Mammary epithelial cell (primary cell): ENCODE measurements around the gene SYNPO.

ENCODE experiments used
- CTCF ChIP-seq, 2 donors: IDR thresholded peaks in 1 of 2; conservative IDR thresholded peaks in 1 of 2; 2 replicates each; pipeline ENCODE4 v1.5.1; 2011 to 2012; ENCODE audit warnings: inconsistent platforms in 2 of 2, low read length in 2 of 2, mild to moderate bottlenecking in 2 of 2, control low read depth in 1 of 2, low read depth in 1 of 2; ENCODE audit not compliant: insufficient read depth in 1 of 2; ENCODE audit errors: extremely low read depth in 1 of 2
- EZH2 ChIP-seq: IDR thresholded peaks from 2 replicates; pipeline ENCODE4 v1.6.1; 2012; ENCODE audit warnings: low read length, inconsistent platforms, borderline replicate concordance

DNA sequence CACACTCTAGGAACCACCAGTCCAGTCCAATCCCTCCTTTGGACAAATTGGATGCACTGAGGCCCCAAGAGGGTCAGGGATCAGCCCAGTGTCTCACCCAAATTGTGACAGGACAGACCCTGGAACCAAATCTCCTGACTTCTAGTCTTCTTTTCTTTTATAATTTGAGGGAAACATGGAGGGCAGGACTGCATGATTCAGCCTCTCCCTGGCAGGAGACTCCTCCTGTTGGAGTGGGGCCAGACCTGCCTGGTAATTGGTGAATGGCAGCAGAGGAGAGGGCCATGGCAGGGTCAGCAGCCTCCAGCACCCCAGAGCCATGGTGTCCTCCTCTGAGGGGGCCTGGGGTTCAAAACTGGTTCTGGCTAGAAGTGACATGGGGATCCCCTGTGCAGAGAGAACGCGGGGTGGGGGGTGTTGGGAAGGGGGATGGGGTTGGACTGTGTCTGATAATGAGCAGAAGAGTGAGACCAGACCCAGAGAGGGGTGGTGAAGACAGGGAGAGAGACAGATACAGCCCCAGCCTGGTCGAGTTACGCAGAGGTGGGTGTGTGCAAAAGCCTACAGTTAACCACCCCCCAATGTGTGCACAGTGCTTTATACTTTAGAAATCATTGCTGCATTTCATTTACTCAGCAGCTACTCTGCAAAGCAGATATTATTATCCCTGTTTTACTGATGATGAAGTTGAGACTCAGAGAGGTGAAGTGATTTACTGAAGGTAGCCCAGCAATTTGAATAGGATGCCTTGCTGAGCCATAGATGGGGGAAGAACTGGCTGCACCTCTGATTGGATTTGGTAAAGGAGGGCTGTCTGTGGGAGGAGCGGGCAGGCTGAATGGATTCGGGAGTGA lies 3.8 kb upstream of the SYNPO start:
- TF ChIP-seq CTCF (conservative IDR thresholded peaks at IDR 0.05 in 1 of 2, IDR thresholded peaks at IDR 0.05 in 1 of 2; ENCODE audit: extremely low read depth in 1 of 2, insufficient read depth in 1 of 2, low read depth in 1 of 2, low read length in 2 of 2) (no peak), EZH2 (no peak)
